Mesothelial cell of epicardium (in vitro differentiated cells): ENCODE results near the gene TXNDC8. TPM values are rescaled to one million over a fixed set of nuclear protein-coding genes. Genes with fewer than 3 reads are reported as not detected.

Experiments used
- DNase-seq, 2 experiments: peaks; one replicate each; pipeline ENCODE4 v3.0.0; 2021; ENCODE audit warnings: low spot score in 2 of 2; ENCODE audit not compliant: unreplicated experiment in 2 of 2
- H3K27ac Mint-ChIP-seq: 2 replicates; pipeline ENCODE4 v1.8.0; 2021; ENCODE audit warnings: mixed read lengths
- H3K27me3 Mint-ChIP-seq: 2 replicates; pipeline ENCODE4 v1.8.0; 2021; ENCODE audit warnings: low read depth, mixed read lengths
- H3K36me3 Mint-ChIP-seq: 2 replicates; pipeline ENCODE4 v1.8.0; 2021; ENCODE audit warnings: mixed read lengths
- H3K4me1 Mint-ChIP-seq: 2 replicates; pipeline ENCODE4 v1.8.0; 2021; ENCODE audit warnings: mixed read lengths
- H3K4me3 Mint-ChIP-seq: 2 replicates; pipeline ENCODE4 v1.8.0; 2021; ENCODE audit warnings: mild to moderate bottlenecking, moderate library complexity, mixed read lengths
- H3K9me3 Mint-ChIP-seq: 2 replicates; pipeline ENCODE4 v1.8.0; 2021; ENCODE audit warnings: mixed read lengths
- CTCF ChIP-seq: fragments of 200-600 bp; sonication (generic); IDR thresholded peaks from one replicate; pipeline ENCODE4 v1.5.0; 2021; ENCODE audit warnings: antibody characterized with exemption; ENCODE audit not compliant: unreplicated experiment
- total RNA-seq: library from RNA; stranded (reverse); gene quantifications from 3 replicates; pipeline ENCODE4 v1.2.1, GENCODE V29; 2021

Gene TXNDC8
- total RNA-seq, 1 donor from 2014 or later: not detected

GRCh38 chr9:110270211-110270995 lies 67.3 kb downstream of the TXNDC8 start:
- TF ChIP-seq CTCF: no peak
- H3K27me3 Mint-ChIP-seq: peaks cover 2% of the 10 kb centered on the region
- H3K27ac Mint-ChIP-seq: no peak overlapping the region
- no peaks in the 10 kb centered on the region for H3K4me1 Mint-ChIP-seq
- H3K4me3 Mint-ChIP-seq: no peak overlapping the region
- no peak for DNase-seq
- peaks cover 7% of the 10 kb centered on the region for H3K9me3 Mint-ChIP-seq
- no peaks in the 10 kb centered on the region for H3K36me3 Mint-ChIP-seq

GRCh38 chr9:110266795-110267194 lies 70.9 kb downstream of the TXNDC8 start:
- no peak for DNase-seq
- Mint-ChIP-seq H3K9me3 (peaks cover 8% of the 10 kb centered on the region), H3K36me3 (no peaks in the 10 kb centered on the region), H3K4me1 (no peaks in the 10 kb centered on the region), H3K27ac (no peak overlapping the region), H3K4me3 (no peak overlapping the region), H3K27me3 (peaks cover 2% of the 10 kb centered on the region)
- TF ChIP-seq CTCF: no peak

- no peak for TF ChIP-seq CTCF
- H3K36me3 Mint-ChIP-seq: no peaks in the 10 kb centered on the region
- H3K4me1 Mint-ChIP-seq: peaks cover 11% of the 10 kb centered on the region
- no peak overlapping the region for H3K27ac Mint-ChIP-seq
- DNase-seq: no peak
- H3K27me3 Mint-ChIP-seq: peaks cover 3% of the 10 kb centered on the region
- H3K4me3 Mint-ChIP-seq: no peak overlapping the region
- H3K9me3 Mint-ChIP-seq: peaks cover 8% of the 10 kb centered on the region
Observed at GRCh38 chr9:110261632-110262031, 76.0 kb downstream of the TXNDC8 start.

- peaks cover 2% of the 10 kb centered on the region for H3K27me3 Mint-ChIP-seq
- no peak for DNase-seq
- no peaks in the 10 kb centered on the region for H3K36me3 Mint-ChIP-seq
- H3K9me3 Mint-ChIP-seq: peaks cover 6% of the 10 kb centered on the region
- peaks cover 11% of the 10 kb centered on the region for H3K4me1 Mint-ChIP-seq
- TF ChIP-seq CTCF: no peak
- H3K4me3 Mint-ChIP-seq: no peak overlapping the region
- H3K27ac Mint-ChIP-seq: no peak overlapping the region
Observed at GRCh38 chr9:110260911-110261310, 76.8 kb downstream of the TXNDC8 start.

- Mint-ChIP-seq H3K9me3 (no peaks in the 10 kb centered on the region), H3K27ac (no peak overlapping the region), H3K27me3 (peaks cover 1% of the 10 kb centered on the region), H3K36me3 (no peaks in the 10 kb centered on the region), H3K4me1 (peaks cover 19% of the 10 kb centered on the region), H3K4me3 (no peak overlapping the region)
- no peak for TF ChIP-seq CTCF
- no peak for DNase-seq
Observed at GRCh38 chr9:110259566-110259965, 78.1 kb downstream of the TXNDC8 start.

GRCh38 chr9:110258690-110259091 lies 79.0 kb downstream of the TXNDC8 start:
- no peak for DNase-seq
- no peaks in the 10 kb centered on the region for H3K36me3 Mint-ChIP-seq
- H3K4me1 Mint-ChIP-seq: peaks cover 27% of the 10 kb centered on the region
- H3K27me3 Mint-ChIP-seq: peaks cover 1% of the 10 kb centered on the region
- H3K27ac Mint-ChIP-seq: no peak overlapping the region
- H3K9me3 Mint-ChIP-seq: no peaks in the 10 kb centered on the region
- no peak for TF ChIP-seq CTCF
- no peak overlapping the region for H3K4me3 Mint-ChIP-seq
